ENCODE measurements around the gene LELP1. TPM values are rescaled to one million over a fixed set of nuclear protein-coding genes. Genes with fewer than 3 reads are reported as not detected.
A peak's percentile ranks its signal among the peaks of the same experiment; 100 is the strongest.

LELP1 gene
- total RNA-seq, 1 experiment from 2014 or later: not detected

DNA sequence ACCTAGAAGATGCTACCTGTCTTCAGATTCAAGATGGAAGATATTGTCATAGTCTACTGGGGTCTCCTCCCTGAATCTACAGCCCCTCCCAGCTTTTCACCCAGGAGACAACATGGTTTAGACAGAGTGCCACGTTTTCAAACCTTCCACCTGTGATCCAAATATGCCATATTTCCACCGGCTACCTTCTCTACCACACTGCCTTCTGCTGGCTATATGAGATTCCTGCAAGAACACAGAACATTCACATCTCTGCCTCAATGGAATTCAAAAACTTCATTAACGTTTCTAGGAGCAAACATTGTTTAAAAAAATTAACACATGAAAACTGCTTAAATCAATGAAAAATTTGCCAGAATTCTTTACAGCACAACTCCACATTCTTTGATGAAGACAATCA lies 12.9 kb upstream of the LELP1 start:
- ChIA-PET POLR2A (ENCODE audit: low non-redundant PET) (no interaction called here), CTCF (no interaction called here)
- TF ChIP-seq, protein P1, sequence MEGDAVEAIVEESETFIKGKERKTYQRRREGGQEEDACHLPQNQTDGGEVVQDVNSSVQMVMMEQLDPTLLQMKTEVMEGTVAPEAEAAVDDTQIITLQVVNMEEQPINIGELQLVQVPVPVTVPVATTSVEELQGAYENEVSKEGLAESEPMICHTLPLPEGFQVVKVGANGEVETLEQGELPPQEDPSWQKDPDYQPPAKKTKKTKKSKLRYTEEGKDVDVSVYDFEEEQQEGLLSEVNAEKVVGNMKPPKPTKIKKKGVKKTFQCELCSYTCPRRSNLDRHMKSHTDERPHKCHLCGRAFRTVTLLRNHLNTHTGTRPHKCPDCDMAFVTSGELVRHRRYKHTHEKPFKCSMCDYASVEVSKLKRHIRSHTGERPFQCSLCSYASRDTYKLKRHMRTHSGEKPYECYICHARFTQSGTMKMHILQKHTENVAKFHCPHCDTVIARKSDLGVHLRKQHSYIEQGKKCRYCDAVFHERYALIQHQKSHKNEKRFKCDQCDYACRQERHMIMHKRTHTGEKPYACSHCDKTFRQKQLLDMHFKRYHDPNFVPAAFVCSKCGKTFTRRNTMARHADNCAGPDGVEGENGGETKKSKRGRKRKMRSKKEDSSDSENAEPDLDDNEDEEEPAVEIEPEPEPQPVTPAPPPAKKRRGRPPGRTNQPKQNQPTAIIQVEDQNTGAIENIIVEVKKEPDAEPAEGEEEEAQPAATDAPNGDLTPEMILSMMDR (conservative IDR thresholded peaks at IDR 0.05; ENCODE audit: low read depth, low read length): peak; percentile 45; the same call in 1 of the 2 replicates
- TF ChIP-seq EZH2 (IDR thresholded peaks at IDR 0.05; ENCODE audit: borderline replicate concordance, low read depth, low read length, poor library complexity, severe bottlenecking): no peak
- Histone ChIP-seq H3K27ac (ENCODE audit: low read depth, low read length, poor library complexity, severe bottlenecking) (no peak overlapping the region), H3K4me1 (ENCODE audit: insufficient read depth, low read length, poor library complexity, severe bottlenecking) (no peaks in the 10 kb centered on the region), H3K4me3 (ENCODE audit: low read depth, low read length, poor library complexity, severe bottlenecking) (no peak overlapping the region), H3K9me3 (ENCODE audit: low read depth, low read length, poor library complexity, severe bottlenecking) (no peaks in the 10 kb centered on the region), H3K27me3 (replicated peaks; ENCODE audit: insufficient read depth, low read depth, low read length, poor library complexity) (peaks cover 10% of the 10 kb centered on the region), H3K36me3 (ENCODE audit: insufficient read depth, low read length, poor library complexity, severe bottlenecking) (no peaks in the 10 kb centered on the region)
- intact Hi-C loops (cut with micrococcal nuclease; ENCODE audit: unreplicated experiment): loop anchor here (10.0 kb wide), 1 partner anchor 316 kb away; the partner anchor contains the start of gene SMCP
- DNase-seq (ENCODE audit: low spot score): no peak
- no TSS peak for BruUV-seq (replicated peaks)

DNA sequence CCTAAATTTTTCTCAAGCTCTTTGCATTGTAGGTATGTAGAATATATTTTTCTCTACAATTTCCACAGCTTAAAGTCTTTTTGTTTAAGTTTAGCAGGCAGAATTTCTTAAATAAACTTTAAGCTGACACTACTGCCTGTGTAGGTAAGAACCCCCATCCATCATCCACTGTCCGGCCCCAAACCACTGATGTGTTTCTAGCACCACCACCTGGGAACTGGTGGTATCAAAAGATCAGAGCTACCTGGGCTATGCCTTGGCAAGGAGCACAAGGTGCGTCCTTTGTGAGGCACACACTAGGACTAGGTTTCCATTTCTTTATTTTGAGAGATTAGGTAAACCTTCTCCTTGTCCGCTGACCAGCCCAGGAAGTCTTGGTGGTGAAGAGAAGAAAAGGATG lies 10.5 kb upstream of the LELP1 start:
- ChIA-PET CTCF (no interaction called here), POLR2A (ENCODE audit: low non-redundant PET) (no interaction called here)
- Histone ChIP-seq H3K4me3 (ENCODE audit: low read depth, low read length, poor library complexity, severe bottlenecking) (no peak overlapping the region), H3K9me3 (ENCODE audit: low read depth, low read length, poor library complexity, severe bottlenecking) (no peaks in the 10 kb centered on the region), H3K27ac (ENCODE audit: low read depth, low read length, poor library complexity, severe bottlenecking) (no peak overlapping the region), H3K27me3 (replicated peaks; ENCODE audit: insufficient read depth, low read depth, low read length, poor library complexity) (peaks cover 15% of the 10 kb centered on the region), H3K4me1 (ENCODE audit: insufficient read depth, low read length, poor library complexity, severe bottlenecking) (no peaks in the 10 kb centered on the region), H3K36me3 (ENCODE audit: insufficient read depth, low read length, poor library complexity, severe bottlenecking) (no peaks in the 10 kb centered on the region)
- TF ChIP-seq EZH2 (IDR thresholded peaks at IDR 0.05; ENCODE audit: borderline replicate concordance, low read depth, low read length, poor library complexity, severe bottlenecking): no peak
- TF ChIP-seq, protein P1 (conservative IDR thresholded peaks at IDR 0.05; ENCODE audit: low read depth, low read length): peak; percentile 34
- intact Hi-C loops (cut with micrococcal nuclease; ENCODE audit: unreplicated experiment): loop anchor here (10.0 kb wide), 1 partner anchor 318 kb away; the partner anchor contains the start of gene SMCP
- no TSS peak for BruUV-seq (replicated peaks)
- DNase-seq (ENCODE audit: low spot score): peak; percentile 10

DNA sequence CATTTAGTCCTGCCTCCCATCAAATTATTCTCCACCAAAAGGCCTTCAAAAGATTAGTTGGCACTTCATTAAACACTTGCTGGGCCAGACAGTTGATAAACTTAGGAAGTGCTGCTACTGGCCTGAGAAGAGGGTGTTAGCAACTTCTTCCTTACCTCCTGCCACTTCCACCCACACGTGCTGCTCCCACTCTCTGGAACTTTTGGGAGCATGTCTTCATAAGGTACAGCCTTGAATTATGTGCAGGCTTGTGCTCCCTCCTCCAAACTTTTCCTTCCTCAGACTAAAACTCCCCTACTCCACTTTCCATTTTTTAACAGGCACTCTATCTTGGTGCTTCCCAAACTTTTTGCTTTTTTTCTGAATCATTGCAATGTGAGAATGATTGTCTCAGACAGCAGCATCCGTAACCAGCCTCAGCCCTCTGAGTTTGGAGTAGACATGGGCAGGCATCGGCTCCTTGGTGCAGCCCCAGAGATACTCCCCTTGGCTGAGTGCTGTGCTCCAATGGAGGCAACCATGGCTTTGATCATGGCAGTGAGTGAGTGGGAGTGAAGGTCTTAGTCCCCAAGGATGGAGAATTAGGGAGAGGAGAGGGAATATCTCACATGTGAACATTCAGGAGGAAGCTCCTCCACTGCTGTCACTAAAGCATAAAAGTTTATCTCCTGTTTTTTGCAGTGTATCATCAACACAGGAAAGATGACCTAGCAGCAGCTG lies 8.7 kb upstream of the LELP1 start:
- ChIA-PET POLR2A (ENCODE audit: low non-redundant PET) (no interaction called here), CTCF (no interaction called here)
- Histone ChIP-seq H3K4me3 (ENCODE audit: low read depth, low read length, poor library complexity, severe bottlenecking) (no peak overlapping the region), H3K27me3 (replicated peaks; ENCODE audit: insufficient read depth, low read depth, low read length, poor library complexity) (peaks cover 32% of the 10 kb centered on the region), H3K27ac (ENCODE audit: low read depth, low read length, poor library complexity, severe bottlenecking) (no peak overlapping the region), H3K9me3 (ENCODE audit: low read depth, low read length, poor library complexity, severe bottlenecking) (no peaks in the 10 kb centered on the region), H3K36me3 (ENCODE audit: insufficient read depth, low read length, poor library complexity, severe bottlenecking) (no peaks in the 10 kb centered on the region), H3K4me1 (ENCODE audit: insufficient read depth, low read length, poor library complexity, severe bottlenecking) (no peaks in the 10 kb centered on the region)
- BruUV-seq (replicated peaks): no TSS peak
- TF ChIP-seq, protein P1 (conservative IDR thresholded peaks at IDR 0.05; ENCODE audit: low read depth, low read length): no peak
- no peak for TF ChIP-seq EZH2 (IDR thresholded peaks at IDR 0.05; ENCODE audit: borderline replicate concordance, low read depth, low read length, poor library complexity, severe bottlenecking)
- intact Hi-C loops (cut with micrococcal nuclease; ENCODE audit: unreplicated experiment): loop anchor here (10.0 kb wide), 1 partner anchor 320 kb away; the partner anchor contains the start of gene SMCP
- DNase-seq (ENCODE audit: low spot score): no peak
